ENCODE data around the gene MAGI2. TPM values are rescaled to one million over a fixed set of nuclear protein-coding genes. Genes with fewer than 3 reads are reported as not detected.

Gene MAGI2
- total RNA-seq, 1 donor from 2014 or later, result 0.26 TPM

DNA sequence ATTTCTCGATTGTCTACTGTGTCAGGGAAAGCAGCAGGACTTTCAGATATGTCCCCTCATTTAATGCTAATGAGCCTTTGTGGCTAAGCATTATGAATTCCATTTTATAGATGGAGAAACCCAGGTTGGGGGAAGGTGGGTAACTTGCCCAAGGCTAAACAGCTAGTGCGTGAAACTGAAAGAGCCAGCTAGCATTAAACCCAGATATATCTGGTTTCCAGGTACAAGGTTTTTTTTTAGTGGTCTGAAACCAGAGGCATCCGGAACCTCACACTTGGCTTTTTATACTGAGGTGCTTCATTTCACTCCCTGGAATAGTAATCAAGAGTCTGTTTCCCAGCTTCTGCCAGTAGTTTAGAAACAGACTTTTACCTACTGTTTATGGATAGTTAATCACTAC is 960.1 kb downstream of the MAGI2 start:
- DNase-seq (ENCODE audit: low read depth in 2 of 2), result no peak

DNA sequence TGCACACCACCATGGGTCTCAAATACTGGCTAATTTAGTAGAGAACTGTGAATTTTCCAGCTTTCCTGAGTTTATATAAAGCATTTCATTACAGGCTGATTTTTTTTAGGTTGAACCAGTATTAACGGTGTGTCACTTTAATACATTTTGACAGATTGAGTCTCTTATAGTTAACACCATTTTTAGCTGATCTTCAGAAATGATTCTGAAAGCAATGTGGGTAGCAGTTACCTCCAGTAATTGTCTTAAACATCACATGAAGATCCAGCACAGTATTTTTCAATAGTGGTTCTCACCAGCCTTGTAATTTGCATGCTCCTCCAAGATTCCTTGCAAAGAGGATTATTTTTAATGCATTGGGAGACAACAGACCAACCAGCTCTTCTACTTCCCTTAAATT is 961.3 kb downstream of the MAGI2 start:
- DNase-seq (ENCODE audit: low read depth in 2 of 2), result no peak

DNA sequence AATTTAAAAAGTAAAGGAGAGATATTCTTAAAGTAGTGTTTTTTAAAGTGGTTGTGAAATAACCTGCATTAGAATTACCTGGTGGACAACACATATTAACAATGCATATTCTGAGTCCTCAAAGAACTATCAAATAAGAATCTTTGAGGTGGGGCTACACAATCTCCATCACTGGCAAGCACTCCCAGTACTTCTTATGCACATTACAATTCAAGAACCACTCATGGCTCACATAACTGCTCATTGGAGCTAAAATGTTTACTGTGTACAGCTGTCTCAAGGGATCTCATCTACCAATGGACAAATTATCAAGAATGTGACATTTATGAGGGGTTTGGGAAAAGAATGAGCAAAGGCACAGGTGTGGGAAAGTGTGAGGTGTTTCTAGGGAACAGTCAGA is 962.9 kb downstream of the MAGI2 start:
- DNase-seq (ENCODE audit: low read depth in 2 of 2), result no peak

GRCh38 chr7:78489476-78490240 is 963.8 kb downstream of the MAGI2 start:
- DNase-seq (ENCODE audit: low read depth in 2 of 2), result no peak

- no peak for DNase-seq (ENCODE audit: low read depth in 2 of 2)
Observed at GRCh38 chr7:78487464-78487863, 966.0 kb downstream of the MAGI2 start.

GRCh38 chr7:78479348-78479747 is 974.1 kb downstream of the MAGI2 start:
- no peak for DNase-seq (ENCODE audit: low read depth in 2 of 2)

DNA sequence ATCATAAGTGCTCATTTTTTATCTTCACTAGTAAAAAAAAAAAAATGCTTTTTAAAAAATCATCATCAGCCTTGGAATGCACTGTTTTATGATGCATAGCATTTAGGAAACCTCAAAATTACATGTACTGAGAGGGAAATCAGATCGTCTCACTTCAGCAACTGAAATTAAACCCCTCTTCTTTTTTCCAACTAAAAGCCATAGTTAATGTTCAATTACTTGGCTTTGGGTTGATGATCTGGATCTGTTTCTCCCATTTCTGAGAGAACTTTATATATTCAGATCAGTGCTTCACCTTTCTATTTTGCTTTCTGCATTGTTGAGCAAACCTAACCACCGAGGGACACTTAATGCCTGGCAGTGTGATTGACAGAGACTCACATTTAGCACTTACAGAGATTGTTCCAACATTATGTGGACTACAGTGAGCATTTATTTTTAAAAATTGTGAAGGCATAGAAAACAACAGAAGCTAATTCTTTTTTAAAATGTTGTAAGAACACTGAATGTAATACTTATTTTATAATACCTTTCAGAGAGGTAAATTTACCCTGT is 976.5 kb downstream of the MAGI2 start:
- DNase-seq (ENCODE audit: low read depth in 2 of 2), result no peak

GRCh38 chr7:78473571-78474301 is 979.7 kb downstream of the MAGI2 start:
- no peak for DNase-seq (ENCODE audit: low read depth in 2 of 2)

GRCh38 chr7:78473021-78473420 is 980.4 kb downstream of the MAGI2 start:
- no peak for DNase-seq (ENCODE audit: low read depth in 2 of 2)

DNA sequence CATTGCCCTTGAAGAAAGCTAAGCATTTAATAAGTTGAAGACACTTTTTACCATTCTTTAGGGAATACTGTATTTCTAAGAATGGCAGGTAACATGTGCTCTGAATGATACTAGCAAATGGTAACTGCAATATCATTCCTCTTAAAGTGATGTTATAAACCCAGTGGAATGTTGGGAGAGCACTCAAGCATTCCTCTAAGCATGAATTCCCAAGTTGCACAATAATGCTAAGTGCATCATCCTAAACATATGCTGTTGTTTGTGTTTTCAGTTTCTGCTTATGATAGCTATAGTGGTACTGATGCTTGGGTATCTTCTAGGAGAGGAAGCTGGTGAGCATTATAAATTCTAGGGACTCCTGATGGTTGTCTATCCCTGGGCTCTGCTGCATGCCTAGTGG is 980.9 kb downstream of the MAGI2 start:
- DNase-seq (ENCODE audit: low read depth in 2 of 2), result no peak

GRCh38 chr7:78465894-78466293 is 987.6 kb downstream of the MAGI2 start:
- DNase-seq (ENCODE audit: low read depth in 2 of 2), result no peak

DNA sequence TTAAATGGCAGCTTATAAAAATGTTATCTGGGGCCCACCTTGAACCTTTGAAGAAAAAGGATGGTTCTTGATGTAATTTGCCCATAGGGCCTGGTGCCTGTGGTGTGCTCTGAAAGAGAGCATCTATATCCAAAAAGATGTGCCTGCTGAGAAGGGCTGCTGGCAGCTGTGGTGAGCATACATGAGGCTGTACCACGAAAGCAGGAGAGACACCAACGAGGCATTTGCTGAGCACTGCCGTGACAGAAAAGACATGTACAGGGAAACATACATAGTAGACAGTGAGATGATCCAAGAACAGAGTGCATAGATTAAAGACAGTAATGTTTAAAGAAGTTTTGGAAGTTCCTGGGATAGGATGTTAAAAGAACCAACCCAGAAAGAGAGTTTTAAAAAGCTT is 990.4 kb downstream of the MAGI2 start:
- no peak for DNase-seq (ENCODE audit: low read depth in 2 of 2)

GRCh38 chr7:78450706-78451105 is 1002.8 kb downstream of the MAGI2 start:
- no peak for DNase-seq (ENCODE audit: low read depth in 2 of 2)

GRCh38 chr7:78448911-78449310 is 1004.6 kb downstream of the MAGI2 start:
- no peak for DNase-seq (ENCODE audit: low read depth in 2 of 2)

DNA sequence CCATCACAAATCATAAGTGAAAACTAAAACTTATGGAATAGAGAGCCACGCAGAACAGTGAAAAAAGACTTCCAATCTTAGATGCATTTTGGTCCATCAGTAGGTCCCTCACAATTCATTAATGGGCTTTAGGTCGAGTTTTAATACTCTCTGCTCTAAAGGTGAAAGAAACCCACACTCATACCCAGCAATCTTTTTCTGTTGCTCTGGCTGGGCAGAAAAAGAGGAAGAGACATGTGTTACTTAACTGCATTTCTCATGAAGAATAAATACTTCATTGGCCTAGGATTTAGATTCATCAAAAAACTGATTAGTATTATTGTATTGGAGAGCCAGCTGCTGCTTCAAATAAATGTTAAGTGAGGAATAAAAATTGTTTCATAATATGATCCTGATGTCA is 1009.2 kb downstream of the MAGI2 start:
- no peak for DNase-seq (ENCODE audit: low read depth in 2 of 2)

GRCh38 chr7:78443811-78444210 is 1009.7 kb downstream of the MAGI2 start:
- DNase-seq (ENCODE audit: low read depth in 2 of 2), result no peak

DNA sequence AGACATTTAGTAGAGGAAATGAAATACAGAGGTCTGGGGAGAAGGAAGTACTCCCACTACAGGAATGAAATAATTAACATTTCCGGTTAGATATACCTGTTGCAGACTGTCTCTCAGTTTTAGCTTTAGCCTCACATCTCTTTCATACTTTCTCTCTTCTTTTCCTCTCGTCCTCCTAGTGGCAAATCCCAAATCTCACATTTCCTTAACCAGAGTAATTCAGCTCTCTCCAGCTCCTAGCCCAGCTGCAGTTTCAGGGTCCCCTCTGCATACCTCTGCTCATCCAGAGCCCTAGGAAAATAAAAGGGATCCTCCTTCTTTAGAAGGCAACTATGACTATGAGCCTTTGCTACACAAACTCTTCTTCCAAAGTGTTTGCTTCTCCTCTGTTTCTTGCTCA is 1011.7 kb downstream of the MAGI2 start:
- no peak for DNase-seq (ENCODE audit: low read depth in 2 of 2)

DNA sequence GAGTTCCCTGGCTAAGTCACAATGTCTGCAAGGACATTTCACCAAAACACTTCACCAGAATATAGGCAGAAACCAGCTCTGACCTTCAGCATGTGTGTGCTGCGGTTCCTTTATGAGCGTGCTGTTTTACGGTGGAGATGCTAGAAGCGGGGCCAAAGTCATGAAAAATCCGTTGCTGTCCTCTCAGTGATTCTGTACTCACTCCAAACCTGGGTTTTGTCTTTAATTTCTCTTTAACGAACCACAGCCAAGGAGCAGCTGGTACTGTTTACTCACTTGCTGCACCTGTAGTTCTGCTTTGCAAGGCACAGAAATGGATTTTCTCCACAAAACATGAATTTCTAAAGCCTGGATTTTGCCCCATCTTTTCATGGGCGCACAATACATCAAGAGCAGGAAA is 1015.0 kb downstream of the MAGI2 start:
- DNase-seq (ENCODE audit: low read depth in 2 of 2), result no peak

DNA sequence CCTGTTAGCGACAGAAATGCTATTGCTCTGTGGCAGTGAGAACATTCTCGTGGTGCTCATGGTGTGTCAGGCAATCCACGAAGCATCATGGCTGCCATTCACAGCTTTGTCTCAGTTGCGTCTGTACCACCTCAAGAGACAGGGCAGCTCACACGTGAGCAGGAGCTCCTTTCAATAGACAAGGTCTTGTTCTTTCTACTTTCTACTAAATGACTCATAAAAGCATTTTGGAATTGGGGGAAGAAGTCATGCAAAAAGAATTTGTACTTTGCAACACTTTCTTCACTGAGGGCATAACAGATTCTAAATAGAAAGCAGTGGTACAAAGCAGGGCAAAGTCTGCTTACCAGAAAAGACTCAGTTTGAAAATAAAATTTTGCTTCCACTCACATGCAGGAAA is 1016.3 kb downstream of the MAGI2 start:
- DNase-seq (ENCODE audit: low read depth in 2 of 2), result no peak

DNA sequence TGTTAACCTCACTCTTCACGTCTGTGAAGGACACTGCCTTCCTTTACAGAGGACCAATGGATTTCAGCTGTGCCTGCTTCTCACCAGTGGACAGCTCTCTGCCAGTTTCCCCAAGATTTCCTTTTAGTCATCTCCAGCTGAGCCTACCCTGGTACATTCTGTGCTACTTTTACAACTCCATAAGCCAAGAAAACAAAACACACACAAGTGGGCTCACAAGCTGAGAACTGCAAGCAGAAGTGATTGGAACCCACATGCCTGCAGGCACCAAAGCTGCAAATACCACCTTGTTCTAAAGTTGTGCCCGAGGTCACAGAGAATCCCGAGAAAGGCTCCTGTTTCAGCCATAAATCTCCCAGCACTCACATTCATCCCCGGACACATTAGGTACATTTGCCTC is 1018.1 kb downstream of the MAGI2 start:
- DNase-seq (ENCODE audit: low read depth in 2 of 2), result no peak

DNA sequence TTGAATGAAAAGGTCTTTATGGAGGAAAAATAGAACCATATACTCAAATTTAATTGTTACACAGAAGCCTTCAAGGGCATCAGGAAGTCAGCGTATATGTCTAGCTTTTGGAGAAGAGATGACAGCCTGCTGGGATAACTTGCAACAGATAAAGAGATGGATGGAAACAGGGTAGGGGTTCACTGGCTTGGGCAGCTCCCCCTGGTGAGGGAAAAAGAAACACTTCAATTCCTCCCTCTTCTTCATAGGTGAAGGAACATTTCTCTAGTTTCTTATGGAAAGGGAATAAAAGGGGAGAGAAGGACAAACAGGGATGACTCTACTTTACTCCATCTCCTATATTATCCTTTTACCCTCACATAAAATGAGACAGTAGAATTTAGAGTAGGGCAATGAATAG is 1019.2 kb downstream of the MAGI2 start:
- no peak for DNase-seq (ENCODE audit: low read depth in 2 of 2)

DNA sequence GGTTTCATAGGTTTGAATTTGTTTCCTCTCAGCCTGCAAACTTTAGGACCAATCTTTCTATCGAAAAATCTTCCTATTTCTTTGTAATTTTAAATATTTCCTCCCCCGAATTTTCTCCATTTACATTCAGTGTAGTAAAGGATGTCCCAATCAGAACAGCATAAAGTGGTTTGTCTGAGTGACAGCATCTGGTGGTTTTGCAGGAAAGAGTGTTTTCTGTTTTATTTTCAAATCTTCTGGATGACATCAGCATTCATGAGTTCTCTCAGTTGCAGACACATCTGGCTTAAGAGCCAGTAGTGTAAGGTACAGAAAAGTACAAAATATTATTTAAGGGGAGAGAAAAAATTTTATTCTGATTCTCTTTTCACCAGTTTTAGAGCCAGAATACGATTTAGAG is 1020.0 kb downstream of the MAGI2 start:
- DNase-seq (ENCODE audit: low read depth in 2 of 2), result no peak

DNA sequence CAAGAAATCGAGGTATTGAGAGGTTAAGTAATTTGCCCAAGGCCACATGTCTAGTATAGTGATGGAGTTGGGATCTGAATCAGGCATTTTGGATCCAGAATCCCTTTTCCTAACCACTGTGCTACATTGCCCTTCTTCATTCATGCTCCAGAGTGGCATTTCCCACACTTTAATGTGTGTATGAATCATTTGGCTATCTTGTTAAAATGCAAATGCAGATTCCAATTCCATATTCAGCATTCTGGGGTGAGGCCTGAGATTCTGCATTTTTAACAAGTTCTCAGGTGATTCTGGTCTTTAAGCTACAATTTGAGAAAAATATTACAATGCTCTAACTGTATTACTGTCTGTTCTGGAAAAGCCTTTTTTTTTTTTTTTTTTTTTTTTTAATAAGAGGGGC is 1023.6 kb downstream of the MAGI2 start:
- no peak for DNase-seq (ENCODE audit: low read depth in 2 of 2)
